GM18520 (cell line): ENCODE results near the gene ANKS1A.
"Not testable (repeated sequence)": the region's sequence is repeated elsewhere in the genome, so short reads cannot be mapped to it uniquely, and the experiment has no call there.

ENCODE experiments used
- ATAC-seq: cut with Tn5 transposase; IDR thresholded peaks from one replicate; pipeline ENCODE4 v1.9.1; 2021; ENCODE audit not compliant: unreplicated experiment

The ANKS1A gene

DNA sequence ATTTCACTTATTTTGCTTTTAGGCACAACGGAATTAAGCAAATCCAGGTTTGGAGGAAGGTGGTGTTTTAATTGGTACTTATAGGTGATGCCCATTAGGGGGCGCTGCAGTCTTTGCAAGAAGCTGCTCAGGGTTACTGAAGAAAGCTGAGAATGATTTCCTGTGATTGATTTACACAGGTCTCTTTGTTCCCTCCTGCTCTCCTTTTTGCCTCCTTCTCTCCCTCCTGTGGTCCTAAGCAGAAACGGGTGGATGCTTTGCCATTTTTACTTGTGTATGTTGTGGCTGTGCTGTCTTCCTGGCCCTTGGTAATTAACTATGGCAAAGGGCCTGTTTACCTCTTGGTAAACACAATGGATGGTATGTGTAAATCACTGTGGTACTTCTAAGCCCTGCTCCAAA is 97.8 kb downstream of the ANKS1A start:
- ATAC-seq, result no peak

DNA sequence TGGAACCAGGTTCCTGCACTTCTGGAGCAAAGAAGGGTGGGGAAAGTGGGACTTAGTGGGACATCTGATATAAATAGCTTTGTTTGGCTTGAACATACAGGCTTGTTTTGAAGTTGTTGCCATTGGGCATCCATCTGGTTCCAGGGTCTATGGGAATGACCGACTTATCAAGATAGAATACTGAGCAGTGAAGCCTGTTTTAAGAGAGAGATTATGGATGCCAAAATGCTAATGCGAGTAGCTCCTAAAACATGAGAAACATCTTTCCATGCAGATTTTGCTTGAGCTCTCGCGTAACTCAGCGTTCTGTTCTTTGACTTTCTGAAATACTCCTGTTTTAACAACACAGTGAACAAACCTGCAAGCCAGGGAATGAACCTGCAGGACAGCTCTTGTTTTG is 98.5 kb downstream of the ANKS1A start:
- no peak for ATAC-seq

DNA sequence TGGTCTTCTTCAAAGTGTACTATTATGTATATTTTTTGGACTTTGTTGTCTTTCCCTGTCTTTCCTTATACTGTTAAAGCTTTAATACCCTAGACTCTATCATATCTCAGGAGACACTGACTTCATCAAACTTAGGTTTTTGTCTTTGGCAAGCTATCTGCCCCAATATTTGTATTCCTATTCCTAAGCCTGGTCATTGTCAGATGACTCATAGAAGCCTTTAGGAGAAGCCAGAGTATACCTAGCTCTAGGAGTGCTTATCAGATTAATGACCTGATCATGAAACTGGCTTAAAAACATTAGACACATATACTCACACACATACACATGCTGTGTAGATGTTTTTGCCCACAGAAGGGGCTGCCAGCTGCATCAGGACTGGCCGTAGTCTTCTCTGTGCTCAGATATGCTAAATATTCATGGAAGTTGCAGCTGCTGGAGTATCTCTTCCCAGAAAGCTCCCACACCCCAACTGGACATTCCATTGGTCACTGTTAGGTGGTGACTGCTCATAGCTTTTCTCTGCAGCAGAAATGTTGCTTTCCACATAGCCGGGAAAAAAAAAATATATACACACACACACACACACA is 102.0 kb downstream of the ANKS1A start:
- no peak for ATAC-seq

DNA sequence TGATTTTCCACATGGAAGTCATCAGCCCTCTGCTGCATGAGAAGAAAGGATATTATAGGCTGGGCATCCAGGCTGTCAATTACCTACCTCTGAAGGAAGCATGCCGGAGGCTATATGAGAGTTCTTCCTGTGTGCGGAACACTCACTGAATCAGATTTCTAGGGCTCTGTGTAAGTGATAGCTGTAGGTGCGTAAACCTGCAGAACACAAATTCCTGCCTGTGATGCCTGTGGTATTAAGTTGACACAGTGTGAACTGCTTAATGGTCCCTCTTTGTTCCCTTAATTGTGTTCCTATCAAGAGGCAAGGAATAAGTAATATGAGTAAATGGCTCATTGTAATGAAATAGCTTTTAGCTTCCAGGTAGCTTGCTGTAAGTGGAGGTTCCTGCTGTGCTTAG is 103.3 kb downstream of the ANKS1A start:
- no peak for ATAC-seq

DNA sequence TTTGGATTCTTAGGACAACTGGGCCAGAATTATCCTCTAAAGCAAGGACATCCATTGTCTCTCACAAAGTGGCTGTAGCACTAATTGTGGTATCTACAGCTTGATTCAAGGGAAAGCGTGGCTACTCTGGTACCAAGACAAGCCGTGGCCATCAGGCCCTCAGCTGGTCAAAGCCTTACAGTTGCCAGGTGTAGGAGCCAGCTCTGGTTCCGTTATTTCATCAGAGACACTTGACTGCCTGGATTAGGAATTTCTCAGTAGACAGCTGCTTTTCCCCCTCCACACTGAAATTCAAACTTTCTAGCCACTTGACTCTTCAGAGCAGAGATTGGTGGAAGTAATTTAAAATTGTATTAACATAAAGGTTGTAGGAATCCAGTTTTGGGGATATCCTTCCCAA is 104.2 kb downstream of the ANKS1A start:
- no peak for ATAC-seq

DNA sequence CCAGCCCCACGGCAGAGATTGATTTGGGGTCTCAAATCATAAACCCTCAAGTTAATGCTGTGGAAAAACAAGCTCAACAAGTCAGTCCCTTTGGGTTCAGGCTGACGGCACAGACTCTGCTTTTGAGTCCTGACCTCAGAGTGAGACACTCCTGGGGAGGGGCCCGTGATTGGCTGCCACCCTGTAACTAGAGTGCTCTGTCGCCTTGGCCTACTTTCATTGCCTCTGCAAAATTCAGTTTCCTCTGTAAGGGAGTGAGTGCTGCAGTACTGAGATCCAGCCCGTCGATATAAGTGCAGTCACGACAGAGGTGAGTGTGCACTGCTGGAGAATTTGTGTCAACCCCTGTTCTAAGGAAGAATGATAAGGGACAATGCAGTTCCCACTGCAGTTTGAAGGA is 105.6 kb downstream of the ANKS1A start:
- no peak for ATAC-seq

DNA sequence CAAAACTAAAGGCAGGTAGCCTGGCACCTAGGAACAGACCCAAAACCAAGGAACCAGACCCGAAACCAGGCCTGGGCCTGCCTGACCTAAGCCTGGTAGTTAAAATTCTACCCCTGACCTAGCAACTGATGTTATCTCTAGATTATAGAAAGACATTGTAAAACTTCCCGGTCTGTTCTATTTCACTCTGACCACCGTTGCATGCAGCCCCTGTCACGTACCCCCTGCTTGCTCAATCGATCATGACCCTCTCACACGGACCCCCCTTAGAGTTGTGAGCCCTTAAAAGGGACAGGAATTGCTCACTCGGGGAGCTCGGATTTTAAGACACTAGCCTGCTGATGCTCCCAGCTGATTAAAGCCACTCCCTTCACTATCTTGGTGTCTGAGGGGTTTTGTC is 109.4 kb downstream of the ANKS1A start:
- not testable (repeated sequence) for ATAC-seq

DNA sequence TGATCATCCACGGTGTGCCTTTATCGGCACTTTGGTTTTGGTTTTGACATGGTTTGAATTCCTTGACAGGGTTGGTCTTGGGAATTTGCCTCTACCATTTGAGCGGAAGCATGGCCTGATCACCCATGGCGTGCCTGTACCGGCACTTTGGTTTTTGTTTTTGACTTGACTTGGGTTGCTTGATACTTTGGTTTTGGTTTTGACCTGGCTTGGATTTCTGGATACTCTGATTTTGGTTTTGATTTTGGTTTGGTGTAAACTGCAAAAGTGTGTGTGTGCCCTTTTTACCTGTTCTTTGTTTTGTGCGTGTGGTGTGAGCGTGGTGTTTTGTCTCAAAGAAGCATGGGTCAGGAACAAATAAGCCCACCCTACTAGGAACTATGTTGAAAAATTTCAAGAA is 110.1 kb downstream of the ANKS1A start:
- ATAC-seq, result not testable (repeated sequence)

DNA sequence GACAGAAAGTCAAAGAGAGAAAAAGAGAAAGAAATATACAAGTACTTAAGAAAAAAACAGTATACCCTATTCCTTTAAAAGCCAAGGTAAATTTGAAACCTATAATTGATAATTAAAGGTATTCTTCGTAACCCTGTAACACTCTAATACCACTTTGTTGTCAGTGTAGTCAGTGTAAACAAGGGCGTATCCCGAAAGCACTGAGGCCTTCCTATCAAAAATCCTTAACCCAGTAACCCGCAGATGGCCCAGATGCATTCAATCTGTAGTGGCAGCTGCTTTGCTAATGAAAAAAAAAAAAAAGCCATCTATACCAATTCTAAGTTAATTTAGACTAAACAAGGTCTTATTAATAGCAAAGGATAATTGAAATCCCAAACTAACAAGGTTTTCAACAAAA is 110.9 kb downstream of the ANKS1A start:
- not testable (repeated sequence) for ATAC-seq

DNA sequence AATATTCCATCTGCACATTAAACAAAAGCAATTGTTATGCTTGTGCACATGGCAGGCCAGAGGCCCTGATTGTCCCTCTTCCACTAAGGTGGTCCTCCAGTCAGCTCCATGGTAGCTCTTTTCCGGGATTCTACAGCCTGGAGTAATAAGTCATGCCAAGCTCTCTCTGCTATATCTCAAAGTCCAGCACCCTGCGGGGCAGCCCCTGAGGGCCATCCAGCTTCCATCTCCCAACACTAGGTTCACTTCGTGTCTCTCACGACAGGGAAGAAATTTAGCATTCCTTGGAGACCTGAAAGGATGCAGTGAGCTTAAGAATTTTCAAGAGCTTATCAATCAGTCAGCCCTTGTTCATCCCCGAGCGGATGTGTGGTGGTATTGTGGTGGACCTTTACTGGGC is 112.3 kb downstream of the ANKS1A start:
- ATAC-seq, result not testable (repeated sequence)

DNA sequence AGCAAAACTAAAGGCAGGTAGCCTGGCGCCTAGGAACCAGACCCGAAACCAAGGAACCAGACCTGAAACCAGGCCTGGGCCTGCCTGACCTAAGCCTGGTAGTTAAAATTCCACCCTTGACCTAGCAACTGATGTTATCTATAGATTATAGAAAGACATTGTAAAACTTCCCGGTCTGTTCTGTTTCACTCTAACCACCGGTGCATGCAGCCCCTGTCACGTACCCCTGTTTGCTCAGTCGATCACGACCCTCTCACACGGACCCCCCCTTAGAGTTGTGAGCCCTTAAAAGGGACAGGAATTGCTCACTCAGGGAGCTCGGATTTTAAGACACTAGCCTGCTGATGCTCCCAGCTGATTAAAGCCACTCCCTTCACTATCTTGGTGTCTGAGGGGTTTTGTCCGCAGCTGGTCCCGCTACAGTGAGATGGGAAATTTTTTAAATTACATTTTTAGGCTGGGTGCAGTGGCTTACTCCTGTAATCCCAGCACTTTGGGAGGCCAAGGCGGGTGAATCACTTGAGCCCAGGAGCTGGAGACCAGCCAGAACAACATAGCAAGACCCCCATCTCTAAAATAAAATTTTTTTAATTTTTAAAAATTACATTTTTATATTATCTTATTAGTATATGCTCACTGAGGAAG is 115.0 kb downstream of the ANKS1A start:
- not testable (repeated sequence) for ATAC-seq

DNA sequence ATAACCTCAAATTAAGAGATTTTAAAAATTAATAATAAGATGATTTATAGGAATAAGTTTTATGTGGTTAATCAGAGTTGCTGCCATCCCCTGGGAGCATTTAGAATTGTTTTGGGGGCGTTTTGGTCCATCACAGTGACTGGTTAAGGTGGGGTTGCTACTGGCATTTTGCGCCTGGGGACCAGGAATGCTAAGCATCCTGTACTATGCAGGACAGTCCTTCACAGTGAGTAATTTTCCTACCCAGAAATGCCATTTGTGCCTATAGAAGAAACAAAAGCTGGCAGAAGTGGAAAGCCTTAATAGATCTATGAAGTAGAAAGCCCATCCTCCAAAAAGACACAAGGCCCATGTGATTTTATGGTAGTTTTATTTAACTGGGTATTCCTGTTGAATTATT is 118.0 kb downstream of the ANKS1A start:
- ATAC-seq, result no peak

DNA sequence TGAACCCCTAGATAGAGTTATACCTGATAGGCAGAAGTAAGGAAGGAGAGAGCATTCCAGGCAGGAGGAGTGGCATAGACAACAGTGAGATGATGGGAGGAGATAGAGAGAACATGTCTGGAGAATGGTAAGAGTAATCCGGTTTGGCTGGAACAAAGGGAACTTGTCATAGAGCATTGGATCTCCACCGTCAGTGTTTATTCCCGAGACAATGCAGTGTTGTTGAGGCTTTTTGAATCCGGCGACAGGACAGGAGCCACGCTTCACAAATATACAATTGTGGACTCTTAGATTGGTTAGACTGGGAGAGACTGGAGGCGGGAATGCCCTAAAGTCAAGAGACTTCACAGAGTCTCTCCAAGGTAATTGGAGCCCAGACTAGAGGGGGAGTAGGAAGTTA is 119.8 kb downstream of the ANKS1A start:
- no peak for ATAC-seq

DNA sequence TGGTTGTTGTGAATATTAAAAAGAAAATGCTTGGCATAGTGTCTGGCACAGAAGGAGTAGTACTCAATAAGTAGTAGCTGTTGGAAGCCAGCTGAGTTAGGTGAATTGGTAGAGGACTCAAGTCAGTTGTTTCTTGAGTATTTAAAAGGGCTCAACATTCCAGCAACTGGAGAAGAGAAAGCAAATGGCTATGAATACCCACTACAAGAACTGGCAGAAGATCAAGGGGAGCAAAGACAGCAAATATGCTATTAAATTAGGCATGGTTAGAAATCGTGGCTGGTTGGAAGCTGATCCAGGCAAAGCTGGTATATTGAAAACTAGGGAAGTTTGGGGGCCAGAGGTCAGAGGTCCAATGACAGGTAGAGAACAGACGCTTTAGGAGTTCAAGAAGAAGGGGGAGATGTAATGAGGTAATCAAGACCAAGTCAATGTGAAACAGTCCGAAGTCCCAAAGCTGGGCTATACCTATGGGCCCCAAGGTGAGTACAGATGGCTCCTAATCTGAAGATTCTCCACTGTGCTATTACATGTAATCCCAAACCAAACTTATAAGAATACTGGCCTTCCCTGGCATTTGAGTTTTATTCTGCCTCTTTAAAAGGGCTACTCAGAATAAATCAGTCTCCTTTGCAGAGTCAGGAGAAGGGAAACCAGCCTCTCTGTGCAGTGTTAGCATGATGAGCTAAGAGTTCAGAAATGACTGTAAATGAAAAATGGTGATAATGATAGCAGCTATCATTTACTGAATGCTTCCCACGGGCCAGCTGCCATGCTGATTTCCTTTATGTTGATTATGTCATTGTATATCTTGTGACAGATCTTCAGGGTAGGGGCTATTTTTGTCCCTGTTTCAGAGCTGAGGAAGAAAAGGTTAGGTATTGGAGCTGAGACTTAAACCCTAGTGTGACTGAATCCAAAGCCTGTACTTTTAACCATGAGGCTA is 122.3 kb downstream of the ANKS1A start:
- ATAC-seq, result peak; percentile 66

DNA sequence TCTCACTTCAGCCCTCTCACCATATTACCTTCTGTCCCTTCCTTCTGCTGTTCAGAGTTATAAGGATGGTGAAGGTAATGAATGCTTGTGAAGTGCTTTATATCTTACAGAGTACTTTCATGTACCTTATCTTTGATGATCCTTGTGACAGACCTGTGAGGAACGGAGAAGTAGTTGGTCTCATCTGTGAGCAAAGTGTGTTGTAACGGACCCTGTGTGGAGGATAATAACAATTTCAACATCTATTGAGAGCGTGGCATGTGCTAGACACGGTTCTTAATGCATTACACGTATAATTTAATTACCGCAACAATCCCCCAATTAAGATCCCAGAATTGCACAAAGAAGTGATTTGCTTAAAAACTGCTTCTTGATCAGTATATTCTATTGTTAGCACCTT is 124.6 kb downstream of the ANKS1A start:
- no peak for ATAC-seq

DNA sequence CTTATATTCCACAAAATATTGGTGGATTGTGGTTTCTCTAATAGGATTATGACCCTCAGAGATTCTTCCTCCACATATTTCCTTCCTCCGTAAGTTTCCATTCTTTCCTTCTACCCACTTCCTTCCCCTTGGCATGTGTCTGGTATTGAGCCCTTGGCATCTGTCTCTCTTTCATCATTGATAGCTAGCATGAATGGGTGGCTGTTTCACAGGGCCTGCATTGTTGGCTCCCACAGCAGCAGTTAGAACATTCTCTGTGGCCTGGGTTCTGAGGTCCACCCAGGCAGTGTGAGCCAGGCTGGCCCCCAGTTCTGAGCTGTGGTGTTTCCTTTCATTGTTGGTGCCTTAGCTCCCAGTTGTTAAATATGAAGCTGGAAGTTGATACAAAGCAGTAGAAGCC is 125.3 kb downstream of the ANKS1A start:
- ATAC-seq, result no peak

DNA sequence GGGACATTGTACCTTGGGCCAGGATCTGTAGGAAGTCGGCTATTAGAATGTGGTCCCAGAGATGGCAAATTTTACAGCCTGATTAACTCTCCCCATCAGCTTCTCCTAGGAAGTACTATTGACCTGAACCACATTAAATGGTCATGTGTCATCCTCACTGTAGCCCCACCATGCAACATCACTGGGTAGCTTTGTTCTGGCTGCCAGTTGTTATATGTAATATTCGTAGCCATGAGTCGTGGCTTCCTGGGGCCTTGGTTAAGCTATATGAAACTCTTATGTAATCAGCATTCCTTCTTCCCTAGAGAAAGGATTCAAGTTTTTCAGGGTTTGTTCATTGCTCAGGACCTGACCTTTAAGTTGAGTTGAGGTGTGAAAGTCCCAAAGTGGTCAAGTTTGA is 125.7 kb downstream of the ANKS1A start:
- ATAC-seq, result no peak

DNA sequence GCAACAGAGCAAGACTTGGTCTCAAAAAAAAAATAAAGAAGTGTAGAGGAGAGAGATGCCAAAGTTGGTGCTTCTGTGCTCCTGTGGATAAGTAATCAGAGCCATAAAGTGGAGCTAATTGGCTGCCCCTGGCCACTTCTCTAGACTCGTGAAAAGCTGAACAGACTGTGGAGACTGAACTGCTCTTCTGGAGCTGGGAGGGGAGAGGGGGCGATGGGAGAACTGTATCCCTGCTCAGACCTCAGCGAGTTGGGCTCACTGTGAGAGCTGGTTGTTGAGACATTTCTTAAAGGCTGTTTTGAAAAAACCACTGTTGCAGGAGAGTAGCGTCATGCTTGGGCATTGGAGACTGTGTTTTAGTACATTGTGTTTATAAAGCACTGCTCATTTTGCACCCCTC is 126.4 kb downstream of the ANKS1A start:
- ATAC-seq, result no peak

DNA sequence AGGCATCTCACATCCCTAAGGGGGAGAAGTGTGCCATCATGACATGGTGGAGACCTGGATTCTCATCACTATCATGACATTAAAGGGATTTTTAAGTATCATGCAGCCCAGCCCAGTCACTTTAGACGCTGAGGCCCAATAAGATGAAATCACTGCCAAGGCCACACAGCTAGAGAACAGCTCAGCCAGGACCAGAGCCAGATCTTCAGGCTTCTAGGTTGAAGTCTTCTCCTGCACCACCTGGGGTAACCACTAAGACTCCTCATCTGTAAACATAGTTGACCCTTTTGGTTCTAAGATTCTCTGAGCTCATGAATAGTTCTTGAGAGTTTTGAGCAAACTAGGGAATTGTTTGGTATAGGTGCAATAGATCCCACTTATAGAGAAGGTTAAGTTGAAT is 126.9 kb downstream of the ANKS1A start:
- ATAC-seq, result no peak

DNA sequence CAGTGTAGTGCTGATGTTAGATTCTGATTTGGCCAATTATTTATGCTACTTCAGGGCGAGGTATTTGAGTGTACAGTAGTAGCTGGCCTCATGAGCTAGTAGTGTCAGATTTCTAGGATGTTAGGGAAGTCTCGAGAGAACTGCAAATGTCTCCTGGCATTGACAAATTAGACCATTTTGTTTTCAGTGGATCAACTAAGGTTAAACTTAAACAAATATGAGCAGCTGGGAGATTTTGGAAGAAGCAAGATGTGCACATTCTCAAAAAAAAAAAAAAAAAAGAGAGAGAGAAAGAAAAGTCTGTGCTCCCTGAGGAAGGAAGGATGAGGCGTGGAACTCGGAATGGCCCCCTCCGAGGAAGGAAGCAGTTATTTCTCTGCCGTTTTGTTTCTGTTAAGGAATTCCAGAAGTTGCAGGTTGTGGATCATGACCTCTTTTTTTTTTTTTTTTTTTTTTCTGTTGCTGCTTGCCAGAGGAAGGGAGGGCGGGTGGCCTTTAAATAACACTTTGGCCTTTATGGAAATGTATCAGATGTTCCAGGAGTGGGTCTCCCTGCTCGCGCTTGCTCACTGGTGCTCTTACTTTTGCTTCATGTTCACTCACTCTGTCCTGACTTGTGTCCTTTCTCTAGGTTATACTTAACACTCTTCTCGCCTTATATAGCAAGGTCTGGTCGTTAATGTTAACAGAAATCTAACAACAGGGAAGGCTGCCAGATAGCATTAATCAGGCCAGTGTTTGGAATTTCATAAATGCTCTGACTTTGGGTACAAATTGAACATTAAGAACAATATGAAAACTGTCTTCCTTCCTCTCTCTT is 127.7 kb downstream of the ANKS1A start:
- ATAC-seq, result no peak
